Effector memory CD8-positive, alpha-beta T cell (primary cell): ENCODE data around the gene TMEM106B.
"Not testable (repeated sequence)": the region's sequence is repeated elsewhere in the genome, so short reads cannot be mapped to it uniquely, and the experiment has no call there.

Source experiments
- ATAC-seq: fragments of 150-1000 bp; cut with Tn5 transposase; replicated peaks from 2 replicates; pipeline ENCODE4 v1.10.0; 2021; ENCODE audit warnings: mild to moderate bottlenecking, moderate library complexity
- DNase-seq, 3 experiments: peaks; one replicate each; pipeline ENCODE4 v3.0.0; 2021
- H3K27ac Mint-ChIP-seq, 2 donors: one replicate each; pipeline ENCODE4 v1.8.0; 2022; ENCODE audit warnings: mild to moderate bottlenecking in 2 of 2, mixed read lengths in 2 of 2, moderate library complexity in 2 of 2
- H3K27me3 Mint-ChIP-seq, 2 donors: one replicate each; pipeline ENCODE4 v1.8.0; 2022; ENCODE audit warnings: mixed read lengths in 2 of 2
- H3K36me3 Mint-ChIP-seq: one replicate; pipeline ENCODE4 v1.8.0; 2022; ENCODE audit warnings: mild to moderate bottlenecking, moderate library complexity, mixed read lengths; ENCODE audit not compliant: insufficient read depth
- H3K4me1 Mint-ChIP-seq, 2 donors: one replicate each; pipeline ENCODE4 v1.8.0; 2022; ENCODE audit warnings: low read depth in 2 of 2, mixed read lengths in 2 of 2
- H3K4me3 Mint-ChIP-seq, 2 donors: one replicate each; pipeline ENCODE4 v1.8.0; 2022; ENCODE audit warnings: mild to moderate bottlenecking in 2 of 2, mixed read lengths in 2 of 2, moderate library complexity in 2 of 2
- H3K9me3 Mint-ChIP-seq, 2 donors: one replicate each; pipeline ENCODE4 v1.8.0; 2022; ENCODE audit warnings: mixed read lengths in 2 of 2
- total RNA-seq, 9 experiments: gene quantifications; one replicate each; lab custom pipeline; 2026; lab: John Stamatoyannopoulos, UW

Gene TMEM106B
- total RNA-seq: 23.5 to 113 (median 67.2) reads per million in 9 experiments

DNA sequence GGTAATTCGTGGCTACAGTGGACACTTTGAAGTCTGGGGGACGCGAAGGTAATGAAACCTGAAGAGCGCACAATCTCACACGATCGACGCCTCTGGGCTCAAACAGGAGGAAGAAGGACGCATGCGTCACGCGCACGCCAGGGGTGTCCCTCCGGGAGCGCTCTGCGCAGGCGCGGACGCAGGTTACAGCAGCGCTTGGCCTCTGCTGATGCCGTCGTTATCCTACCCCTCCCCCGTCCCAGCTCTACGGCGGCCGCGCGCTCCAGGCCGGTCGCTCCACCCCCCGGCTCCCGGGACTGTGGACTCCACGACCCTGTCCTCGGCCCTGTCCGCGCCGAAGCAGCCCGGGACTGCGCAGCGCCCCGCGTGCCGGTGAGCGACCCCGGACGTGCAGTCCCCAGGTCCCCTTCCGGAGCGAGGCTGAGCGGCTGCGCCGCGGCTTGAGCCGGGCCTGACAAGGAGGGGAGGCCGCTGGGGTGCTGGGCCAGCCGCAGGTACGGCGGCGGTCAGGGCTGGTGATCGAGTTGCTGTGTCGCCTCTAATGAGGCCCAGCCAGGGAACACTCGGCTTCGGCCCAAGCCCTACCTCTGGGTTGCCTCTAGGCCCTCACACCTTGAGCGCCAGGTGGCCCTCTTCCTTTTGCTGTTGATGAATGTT lies at the start of gene TMEM106B:
TSS of gene TMEM106B (plus strand) at position 241 of the 657 bp plus-strand sequence. CDS start 3,517 bp downstream, outside the sequence.
- DNase-seq (peak; percentile 93 to 96 (median 96)), ATAC-seq (peak; percentile 82)
- peaks cover 0 to 7% of the 10 kb centered on the region in 2 donors for H3K27me3 Mint-ChIP-seq
- peaks cover 16 to 35% of the 10 kb centered on the region in 2 donors for H3K4me1 Mint-ChIP-seq
- H3K9me3 Mint-ChIP-seq: no peaks in the 10 kb centered on the region
- peak within 1 kb of the TSS; percentile 99 for H3K27ac Mint-ChIP-seq
- peak within 1 kb of the TSS; percentile 96 to 98 for H3K4me3 Mint-ChIP-seq
- H3K36me3 Mint-ChIP-seq: peaks cover 23% of the 10 kb centered on the region

DNA sequence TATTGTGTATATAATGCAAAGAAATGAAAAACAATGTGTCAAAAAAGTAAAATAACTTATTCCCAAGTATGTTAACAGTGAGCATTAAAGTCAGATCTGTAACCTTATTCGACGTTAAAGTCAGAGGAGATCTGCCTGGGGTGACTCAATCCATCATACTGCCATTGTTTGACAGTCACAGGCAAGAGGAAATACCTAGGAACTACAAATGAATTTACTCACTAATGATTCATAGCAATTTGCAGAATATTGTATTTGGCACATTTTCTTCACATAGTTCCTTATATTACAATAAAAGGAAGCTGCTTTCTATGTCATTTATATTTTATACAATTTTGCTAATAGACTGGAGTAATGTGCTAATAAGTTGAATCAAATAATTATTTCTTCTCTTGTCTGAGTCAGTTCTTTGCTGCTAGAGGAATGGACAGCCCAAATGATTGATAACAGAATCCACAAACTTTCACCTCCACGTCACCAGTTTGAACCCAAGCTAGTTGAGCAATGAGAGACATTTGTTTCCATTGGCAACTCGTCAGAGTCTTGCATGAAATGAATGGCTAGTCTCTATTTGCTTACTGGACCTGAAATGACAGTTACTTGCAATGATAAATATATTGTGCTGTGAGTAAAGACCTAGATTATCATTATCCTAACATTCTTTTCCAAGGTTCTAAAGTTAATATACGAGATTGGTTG lies 48.5 kb upstream of the TMEM106B start:
- no peak for ATAC-seq
- H3K27ac Mint-ChIP-seq: no peak overlapping the region
- no peak for DNase-seq
- H3K4me1 Mint-ChIP-seq: no peaks in the 10 kb centered on the region
- H3K27me3 Mint-ChIP-seq: peaks cover 0 to under 1% of the 10 kb centered on the region in 2 donors
- no peak overlapping the region for H3K4me3 Mint-ChIP-seq
- no peaks in the 10 kb centered on the region for H3K36me3 Mint-ChIP-seq
- peaks cover 2 to 4% of the 10 kb centered on the region in 2 donors for H3K9me3 Mint-ChIP-seq

DNA sequence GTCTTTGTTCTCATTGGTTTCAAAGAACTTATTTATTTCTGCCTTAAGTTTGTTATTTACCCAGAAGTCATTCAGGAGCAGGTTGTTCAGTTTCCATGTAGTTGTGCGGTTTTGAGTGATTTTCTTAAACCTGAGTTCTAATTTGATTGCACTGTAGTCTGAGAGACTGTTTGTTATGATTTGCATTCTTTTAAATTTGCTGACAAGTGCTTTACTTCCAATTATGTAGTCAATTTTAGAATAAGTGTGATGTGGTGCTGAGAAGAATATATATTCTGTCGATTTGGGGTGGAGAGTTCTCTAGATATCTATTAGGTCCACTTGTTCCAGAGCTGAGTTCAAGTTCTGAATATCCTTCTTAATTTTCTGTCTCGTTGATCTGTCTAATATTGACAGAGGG lies 43.0 kb upstream of the TMEM106B start:
- not testable (repeated sequence) for H3K36me3 Mint-ChIP-seq, H3K27ac Mint-ChIP-seq, H3K4me3 Mint-ChIP-seq, ATAC-seq, DNase-seq
- H3K4me1 Mint-ChIP-seq: peaks cover 7 to 15% of the 10 kb centered on the region in 2 donors
- peaks cover 10 to 21% of the 10 kb centered on the region in 2 donors for H3K9me3 Mint-ChIP-seq
- H3K27me3 Mint-ChIP-seq: peaks cover 15 to 33% of the 10 kb centered on the region in 2 donors

DNA sequence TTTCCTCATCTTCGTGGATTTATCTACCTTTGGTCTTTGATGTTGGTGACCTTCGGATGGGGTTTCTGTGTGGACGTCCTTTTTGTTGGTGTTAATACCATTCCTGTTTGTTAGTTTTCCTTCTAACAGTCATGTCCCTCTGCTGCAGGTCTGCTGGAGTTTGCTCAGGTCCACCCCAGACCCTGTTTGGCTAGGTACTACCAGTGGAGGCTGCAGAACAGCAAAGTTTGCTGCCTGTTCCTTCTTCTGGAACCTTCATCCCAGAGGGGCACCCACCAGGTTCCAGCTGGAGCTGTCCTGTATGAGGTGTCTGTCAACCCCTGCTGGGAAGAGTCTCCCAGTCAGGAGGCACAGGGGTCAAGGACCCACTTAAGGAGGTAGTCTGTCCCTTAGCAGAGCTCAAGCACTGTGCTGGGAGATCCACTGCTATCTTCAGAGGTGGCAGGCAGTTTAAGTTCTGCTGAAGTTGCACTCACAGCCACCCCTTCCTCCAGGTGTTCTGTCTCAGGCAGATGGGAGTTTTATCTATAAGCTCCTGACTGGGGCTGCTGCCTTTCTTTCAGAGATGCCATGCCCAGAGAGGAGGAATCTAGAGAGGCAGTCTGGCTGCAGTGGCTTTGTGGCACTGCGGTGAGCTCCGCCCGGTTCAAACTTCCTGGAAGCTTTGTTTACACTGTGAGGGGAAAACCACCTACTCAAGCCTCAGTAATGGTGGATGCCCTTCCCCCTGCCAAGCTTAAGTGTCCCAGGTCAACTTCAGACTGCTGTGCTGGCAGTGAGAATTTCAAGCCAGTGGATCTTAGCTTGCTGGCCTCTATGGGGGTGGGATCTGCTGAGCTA lies 40.9 kb upstream of the TMEM106B start:
- ATAC-seq (peak; percentile 96), DNase-seq (peak; percentile 23 to 25 (median 24))
- H3K4me3 Mint-ChIP-seq: peak overlapping the region; percentile 26 to 51
- peak overlapping the region in 1 of 2 donors; percentile 12 for H3K27ac Mint-ChIP-seq
- not testable (repeated sequence) for H3K36me3 Mint-ChIP-seq
- H3K9me3 Mint-ChIP-seq: peaks cover 10 to 21% of the 10 kb centered on the region in 2 donors
- peaks cover 25 to 38% of the 10 kb centered on the region in 2 donors for H3K27me3 Mint-ChIP-seq
- peaks cover 7 to 15% of the 10 kb centered on the region in 2 donors for H3K4me1 Mint-ChIP-seq

DNA sequence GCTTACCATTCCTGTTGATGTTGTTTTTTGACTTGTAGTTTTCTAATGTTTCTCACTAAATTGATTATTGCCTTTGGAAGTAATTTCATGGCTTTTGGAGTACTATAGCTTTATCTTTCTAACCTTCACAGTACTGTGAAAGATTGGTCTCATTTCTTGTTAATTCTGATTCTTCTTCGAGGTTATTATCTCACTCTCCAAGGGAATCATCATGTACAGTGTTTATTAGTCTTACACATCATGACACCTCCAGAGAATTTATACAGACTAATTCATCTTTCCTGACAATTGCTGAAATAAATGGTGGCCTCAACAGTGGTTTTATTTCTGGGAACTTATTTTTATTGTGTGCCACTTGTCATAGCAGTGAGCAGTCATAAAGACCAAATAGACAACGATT lies 37.4 kb upstream of the TMEM106B start:
- Mint-ChIP-seq H3K9me3 (peaks cover 2 to 9% of the 10 kb centered on the region in 2 donors), H3K27me3 (peaks cover 25 to 39% of the 10 kb centered on the region in 2 donors), H3K4me3 (no peak overlapping the region), H3K36me3 (no peaks in the 10 kb centered on the region), H3K27ac (no peak overlapping the region), H3K4me1 (peaks cover 7 to 15% of the 10 kb centered on the region in 2 donors)
- no peak for ATAC-seq
- no peak for DNase-seq

DNA sequence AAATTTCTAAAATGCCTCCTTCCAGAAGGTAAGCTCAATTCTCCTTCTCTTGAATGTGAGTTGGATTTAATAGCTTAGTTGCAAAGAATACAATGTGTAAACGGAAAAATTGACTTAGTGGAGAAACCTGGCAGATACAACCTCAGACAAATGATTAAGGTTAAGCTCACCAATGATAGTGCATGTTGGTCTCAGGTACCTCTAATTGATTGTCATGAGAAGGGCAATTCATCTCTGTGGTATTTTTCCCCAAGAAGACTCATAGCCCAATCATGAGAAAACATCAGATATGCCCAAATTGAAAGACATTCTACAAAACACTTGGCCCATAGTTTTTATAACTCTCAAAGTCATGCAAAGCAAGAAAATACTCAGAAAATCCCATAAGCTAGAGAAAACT lies 36.2 kb upstream of the TMEM106B start:
- peaks cover 19 to 37% of the 10 kb centered on the region in 2 donors for H3K27me3 Mint-ChIP-seq
- H3K27ac Mint-ChIP-seq: no peak overlapping the region
- ATAC-seq (no peak), DNase-seq (no peak)
- H3K4me3 Mint-ChIP-seq: no peak overlapping the region
- H3K36me3 Mint-ChIP-seq: no peaks in the 10 kb centered on the region
- peaks cover 7 to 9% of the 10 kb centered on the region in 2 donors for H3K4me1 Mint-ChIP-seq
- peaks cover 0 to under 1% of the 10 kb centered on the region in 2 donors for H3K9me3 Mint-ChIP-seq

DNA sequence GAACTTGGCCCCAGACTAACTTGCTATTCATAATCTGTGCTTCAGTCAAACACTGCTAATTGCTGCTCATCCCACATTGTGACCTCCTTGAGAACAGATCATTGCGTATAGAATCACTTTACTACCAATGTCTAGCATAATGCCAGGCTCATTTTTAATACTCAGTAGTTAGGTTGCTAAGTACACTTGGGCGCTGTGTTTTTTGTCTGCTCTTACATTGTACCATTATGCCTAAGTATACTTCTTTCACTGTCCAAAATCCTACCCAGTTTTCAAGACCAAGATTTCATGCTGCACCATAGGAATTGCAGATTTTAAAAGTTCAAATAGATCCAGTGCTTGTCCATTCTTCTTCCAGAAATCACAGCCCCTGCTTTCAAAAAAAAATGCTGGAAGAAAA lies 32.8 kb upstream of the TMEM106B start:
- Mint-ChIP-seq H3K9me3 (no peaks in the 10 kb centered on the region), H3K4me1 (no peaks in the 10 kb centered on the region), H3K36me3 (no peaks in the 10 kb centered on the region), H3K4me3 (no peak overlapping the region), H3K27ac (no peak overlapping the region), H3K27me3 (peaks cover 9 to 25% of the 10 kb centered on the region in 2 donors)
- ATAC-seq (no peak), DNase-seq (no peak)

DNA sequence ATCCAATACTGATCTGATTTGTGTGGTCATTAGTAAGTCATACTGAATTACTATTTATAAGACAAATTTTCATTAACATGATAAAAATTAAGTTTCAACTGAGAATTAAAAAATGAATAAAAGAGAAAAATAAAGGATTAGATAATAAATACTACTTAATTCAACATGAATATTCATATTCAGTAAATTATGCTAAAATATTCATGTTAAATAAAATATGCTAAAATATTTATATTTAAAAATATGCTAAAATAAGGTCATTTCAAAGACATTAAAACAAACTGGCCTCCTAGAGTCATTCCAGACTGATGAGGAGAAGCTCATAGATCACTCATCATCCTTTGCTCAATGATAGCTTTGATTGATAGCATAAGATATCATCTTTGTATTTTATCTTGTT lies 16.7 kb upstream of the TMEM106B start:
- no peaks in the 10 kb centered on the region for H3K36me3 Mint-ChIP-seq
- DNase-seq: no peak
- no peak for ATAC-seq
- H3K27ac Mint-ChIP-seq: no peak overlapping the region
- H3K9me3 Mint-ChIP-seq: no peaks in the 10 kb centered on the region
- H3K4me1 Mint-ChIP-seq: no peaks in the 10 kb centered on the region
- peaks cover 11 to 12% of the 10 kb centered on the region in 2 donors for H3K27me3 Mint-ChIP-seq
- H3K4me3 Mint-ChIP-seq: no peak overlapping the region

DNA sequence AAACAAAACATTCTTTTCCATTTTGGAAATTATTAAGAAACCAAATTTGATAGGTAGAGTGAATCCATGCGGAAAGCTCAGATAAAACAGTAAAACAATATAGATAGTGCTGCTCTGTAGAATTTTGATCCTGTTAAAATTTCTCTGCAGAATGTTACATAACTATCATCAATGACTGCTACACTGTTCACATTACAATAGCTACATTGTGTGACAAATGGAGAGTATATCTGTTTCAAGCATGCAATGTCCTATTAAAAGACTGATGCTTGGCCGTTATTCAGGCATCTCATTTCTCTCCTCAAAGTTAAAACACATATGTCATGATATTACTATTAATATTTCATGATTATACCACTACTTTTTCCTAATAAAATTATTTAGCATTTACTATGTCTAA lies 14.7 kb upstream of the TMEM106B start:
- no peak overlapping the region for H3K27ac Mint-ChIP-seq
- H3K9me3 Mint-ChIP-seq: no peaks in the 10 kb centered on the region
- DNase-seq (no peak), ATAC-seq (no peak)
- H3K4me3 Mint-ChIP-seq: no peak overlapping the region
- H3K36me3 Mint-ChIP-seq: no peaks in the 10 kb centered on the region
- H3K27me3 Mint-ChIP-seq: peaks cover 12 to 17% of the 10 kb centered on the region in 2 donors
- H3K4me1 Mint-ChIP-seq: no peaks in the 10 kb centered on the region

DNA sequence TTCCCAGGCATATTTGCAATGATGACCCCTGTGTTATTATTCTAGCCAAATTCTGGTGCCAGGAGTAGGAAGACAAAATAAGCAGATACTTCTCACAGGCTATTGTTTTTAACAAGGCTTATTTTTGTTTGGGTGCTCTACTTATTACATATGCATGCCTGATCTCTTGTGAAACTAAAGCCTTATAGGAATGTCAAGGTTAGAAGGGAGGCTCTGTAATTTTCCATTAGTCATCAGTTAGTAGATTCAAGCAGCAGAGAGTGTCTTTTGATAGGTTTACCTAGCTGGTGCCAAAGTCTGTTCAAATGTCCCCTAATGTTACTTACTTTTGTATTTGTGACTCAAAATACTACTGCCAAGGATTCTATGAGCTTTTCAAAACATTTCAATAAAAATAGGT lies 11.7 kb upstream of the TMEM106B start:
- H3K36me3 Mint-ChIP-seq: no peaks in the 10 kb centered on the region
- ATAC-seq (no peak), DNase-seq (no peak)
- H3K27me3 Mint-ChIP-seq: peaks cover 12 to 28% of the 10 kb centered on the region in 2 donors
- H3K27ac Mint-ChIP-seq: no peak overlapping the region
- no peak overlapping the region for H3K4me3 Mint-ChIP-seq
- H3K4me1 Mint-ChIP-seq: no peaks in the 10 kb centered on the region
- H3K9me3 Mint-ChIP-seq: no peaks in the 10 kb centered on the region

DNA sequence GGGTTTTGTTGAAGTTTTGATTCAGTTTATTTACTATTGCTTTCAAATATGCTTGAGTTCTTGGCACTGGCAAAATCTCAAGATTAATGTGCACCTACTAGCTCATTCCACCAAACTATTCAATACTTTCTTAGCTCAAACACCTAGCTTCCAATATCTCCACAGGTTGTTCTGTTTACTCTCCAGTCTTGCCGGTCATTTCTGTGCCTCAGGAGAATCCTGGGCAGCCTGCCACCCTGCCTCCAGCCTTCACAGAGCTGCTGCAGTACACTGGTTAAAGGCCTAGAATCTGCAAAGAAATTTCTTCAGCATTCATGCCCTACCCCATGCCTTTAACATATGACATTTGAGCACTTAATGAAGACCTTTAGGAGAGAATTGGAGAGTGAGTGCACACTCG lies 4.0 kb upstream of the TMEM106B start:
- no peak for DNase-seq
- Mint-ChIP-seq H3K36me3 (peaks cover 17% of the 10 kb centered on the region), H3K9me3 (no peaks in the 10 kb centered on the region), H3K4me1 (peaks cover 9 to 14% of the 10 kb centered on the region in 2 donors), H3K27me3 (peaks cover 0 to 17% of the 10 kb centered on the region in 2 donors), H3K27ac (no peak overlapping the region), H3K4me3 (no peak overlapping the region)
- ATAC-seq: no peak

DNA sequence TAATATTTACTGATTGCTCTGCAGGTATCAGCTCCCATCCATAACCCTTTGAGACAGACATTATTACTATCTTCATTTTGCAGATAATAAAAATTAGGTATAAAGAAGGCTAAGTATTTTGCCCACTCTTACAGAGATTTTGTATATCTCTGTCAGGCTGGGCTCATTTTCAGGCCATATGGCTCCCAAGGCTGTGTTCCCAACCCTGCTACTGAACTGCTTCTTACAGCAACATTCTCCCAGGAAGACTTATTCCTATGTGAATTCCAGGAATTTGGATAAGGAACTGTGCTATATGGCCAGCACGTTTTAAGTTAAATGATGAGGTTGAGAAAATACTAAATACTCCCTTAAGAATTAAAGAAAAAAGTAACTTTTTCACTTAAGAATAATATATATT lies 1.9 kb upstream of the TMEM106B start:
- Mint-ChIP-seq H3K27ac (no peak overlapping the region), H3K4me3 (no peak overlapping the region), H3K9me3 (no peaks in the 10 kb centered on the region), H3K36me3 (peaks cover 17% of the 10 kb centered on the region), H3K4me1 (peaks cover 12 to 22% of the 10 kb centered on the region in 2 donors), H3K27me3 (peaks cover 0 to 7% of the 10 kb centered on the region in 2 donors)
- ATAC-seq (no peak), DNase-seq (no peak)
